A673 (cell line): ENCODE results near the gene NDNF.

Experiments
- CTCF ChIP-seq: fragments of 300-800, 200-600 bp; sonication (generic); conservative IDR thresholded peaks from 2 replicates; pipeline ENCODE4 v1.5.1; 2017; ENCODE audit warnings: low read depth, mild to moderate bottlenecking, antibody characterized with exemption, low read length, moderate library complexity, mixed read lengths
- EZH2 ChIP-seq: fragments of 200-600 bp; sonication (generic); IDR thresholded peaks from 2 replicates; pipeline ENCODE4 v1.6.1; 2017; ENCODE audit warnings: borderline replicate concordance, low read depth, mild to moderate bottlenecking, mixed read lengths, antibody characterized with exemption, low read length; ENCODE audit not compliant: poor library complexity, severe bottlenecking

GRCh38 chr4:121072224-121073003 lies at the start of gene NDNF:
- TF ChIP-seq EZH2, result no peak
- TF ChIP-seq CTCF, result no peak
